ENCODE data around the gene RNF144A.

RNF144A gene

DNA sequence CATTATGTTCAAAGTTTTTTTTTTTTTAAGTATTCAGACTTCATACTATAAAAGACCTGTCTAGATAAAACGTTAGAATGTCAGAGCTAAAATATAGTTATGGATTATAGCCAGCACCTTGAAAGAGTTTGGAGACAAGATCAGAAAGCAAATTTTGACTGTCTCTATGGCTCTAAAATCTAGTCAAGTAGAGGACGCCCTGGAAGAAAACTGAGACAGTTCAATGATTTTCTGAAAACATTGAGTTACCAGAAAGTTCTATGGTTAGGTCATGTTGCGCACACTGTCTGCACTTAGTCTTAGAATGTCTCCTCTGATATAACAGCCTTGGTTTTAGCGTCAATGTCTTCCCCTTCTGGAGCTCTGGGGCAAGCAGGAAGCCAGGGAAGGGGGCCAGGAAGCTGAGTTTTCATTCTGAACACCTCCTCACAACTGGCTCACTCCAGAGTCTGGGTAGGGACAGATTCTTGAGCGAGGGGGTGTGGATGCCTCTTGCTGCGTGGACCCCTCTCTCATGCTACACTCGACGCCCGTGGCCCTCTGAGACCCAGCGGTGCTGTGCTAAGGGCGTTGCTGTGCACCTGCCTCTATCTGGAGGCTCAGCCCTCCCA, 99.5 kb downstream of the RNF144A start:
- Histone ChIP-seq H3K4me3 (ENCODE audit: extremely low read depth, insufficient read depth, low read length, poor library complexity, severe bottlenecking) (no peak overlapping the region), H3K36me3 (ENCODE audit: control insufficient read depth, insufficient read depth, low read length) (peaks cover 4% of the 10 kb centered on the region), H3K27ac (ENCODE audit: low read depth, low read length, severe bottlenecking) (no peak overlapping the region), H3K9me3 (ENCODE audit: control insufficient read depth, low read length) (no peaks in the 10 kb centered on the region), H3K4me1 (ENCODE audit: control insufficient read depth, insufficient read depth, low read length, poor library complexity, severe bottlenecking) (no peaks in the 10 kb centered on the region)
- 94 to 97% methylated on average over 8 to 11 of the region's 11 CpGs for WGBS, 2 experiments (ENCODE audit: insufficient coverage in 2 of 2)

DNA sequence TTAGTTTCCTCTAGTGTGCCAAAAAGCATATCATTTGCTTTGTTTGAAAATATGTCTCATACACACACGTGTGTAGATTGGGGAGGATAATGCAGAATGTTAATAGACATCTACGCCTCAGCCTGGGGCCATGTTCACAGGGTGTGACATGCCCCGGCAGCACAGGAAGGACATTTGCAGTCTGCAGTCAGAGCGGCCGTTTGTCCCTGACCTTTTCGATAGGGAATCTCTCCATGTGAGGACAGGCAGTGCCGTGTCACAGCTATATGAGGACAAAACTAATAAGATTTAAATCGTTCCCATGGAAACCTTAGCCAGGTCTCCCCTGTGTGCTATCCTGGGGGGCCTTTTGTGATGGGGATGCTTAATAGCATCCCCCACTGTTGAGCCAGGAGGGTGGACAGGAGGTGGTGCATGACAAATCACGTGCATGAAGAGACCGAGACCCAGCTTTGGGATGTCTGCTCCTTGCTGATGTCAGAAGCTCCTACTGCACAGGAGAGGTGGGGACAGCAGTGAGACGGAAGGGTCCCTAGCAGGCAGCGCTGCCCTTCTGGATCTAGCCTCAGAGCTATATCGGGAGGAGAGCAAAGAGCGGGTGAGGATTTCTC, 100.6 kb downstream of the RNF144A start:
- H3K4me1 ChIP-seq (ENCODE audit: control insufficient read depth, insufficient read depth, low read length, poor library complexity, severe bottlenecking): no peaks in the 10 kb centered on the region
- H3K9me3 ChIP-seq (ENCODE audit: control insufficient read depth, low read length): no peaks in the 10 kb centered on the region
- 85 to 89% methylated on average over 12 to 14 of the region's 14 CpGs for WGBS, 2 experiments (ENCODE audit: insufficient coverage in 2 of 2)
- H3K4me3 ChIP-seq (ENCODE audit: extremely low read depth, insufficient read depth, low read length, poor library complexity, severe bottlenecking): no peak overlapping the region
- H3K27ac ChIP-seq (ENCODE audit: low read depth, low read length, severe bottlenecking): no peak overlapping the region
- H3K36me3 ChIP-seq (ENCODE audit: control insufficient read depth, insufficient read depth, low read length): peaks cover 4% of the 10 kb centered on the region

DNA sequence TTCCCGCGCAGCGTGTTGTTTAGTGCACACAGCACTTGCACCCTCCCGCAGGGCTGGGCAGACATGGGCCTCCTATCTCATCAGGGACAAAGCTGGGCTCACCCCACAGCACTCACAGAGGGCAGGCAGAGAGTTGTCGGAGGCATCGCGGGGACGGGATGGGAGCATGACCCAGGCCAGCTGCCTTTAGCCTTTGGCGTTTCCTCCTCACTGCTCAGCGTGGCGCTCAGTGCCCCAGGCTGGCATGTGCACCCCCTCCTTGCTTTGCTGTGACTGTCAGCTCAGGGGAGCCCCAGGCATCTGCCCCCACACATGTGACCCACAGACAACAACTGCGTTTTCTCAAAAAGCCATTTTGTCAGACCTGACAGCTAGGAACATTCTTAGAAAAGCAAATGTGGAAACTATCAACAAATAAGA, 101.1 kb downstream of the RNF144A start:
- H3K4me3 ChIP-seq (ENCODE audit: extremely low read depth, insufficient read depth, low read length, poor library complexity, severe bottlenecking): no peak overlapping the region
- H3K27ac ChIP-seq (ENCODE audit: low read depth, low read length, severe bottlenecking): no peak overlapping the region
- H3K36me3 ChIP-seq (ENCODE audit: control insufficient read depth, insufficient read depth, low read length): peaks cover 4% of the 10 kb centered on the region
- H3K4me1 ChIP-seq (ENCODE audit: control insufficient read depth, insufficient read depth, low read length, poor library complexity, severe bottlenecking): no peaks in the 10 kb centered on the region
- WGBS, 2 experiments (ENCODE audit: insufficient coverage in 2 of 2): 93 to 98% methylated on average over 11 to 12 of the region's 12 CpGs
- no peaks in the 10 kb centered on the region for H3K9me3 ChIP-seq (ENCODE audit: control insufficient read depth, low read length)

DNA sequence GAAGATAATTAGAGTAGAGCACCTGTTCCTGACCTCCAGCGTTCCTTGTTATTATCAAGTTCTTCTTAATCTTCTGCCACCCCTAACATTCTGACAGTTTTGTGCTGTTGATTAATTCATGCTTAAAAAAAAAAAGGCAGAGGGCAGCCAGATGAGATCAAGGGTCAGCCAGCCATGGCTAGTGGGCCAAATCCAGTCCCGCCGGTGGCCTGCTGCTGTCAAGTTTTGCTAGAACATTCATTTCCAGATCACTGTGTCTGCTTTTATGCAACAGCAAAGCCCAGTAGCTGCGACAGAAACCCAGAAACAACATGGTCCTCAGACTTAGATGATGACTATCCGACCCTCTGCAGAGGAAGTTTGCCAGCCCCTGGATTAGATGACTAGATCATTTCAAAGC, 101.6 kb downstream of the RNF144A start:
- Histone ChIP-seq H3K4me3 (ENCODE audit: extremely low read depth, insufficient read depth, low read length, poor library complexity, severe bottlenecking) (no peak overlapping the region), H3K4me1 (ENCODE audit: control insufficient read depth, insufficient read depth, low read length, poor library complexity, severe bottlenecking) (no peaks in the 10 kb centered on the region), H3K9me3 (ENCODE audit: control insufficient read depth, low read length) (no peaks in the 10 kb centered on the region), H3K27ac (ENCODE audit: low read depth, low read length, severe bottlenecking) (no peak overlapping the region), H3K36me3 (ENCODE audit: control insufficient read depth, insufficient read depth, low read length) (peaks cover 7% of the 10 kb centered on the region)
- 96% methylated on average over 3 to 4 of the region's 5 CpGs for WGBS, 2 experiments (ENCODE audit: insufficient coverage in 2 of 2)

DNA sequence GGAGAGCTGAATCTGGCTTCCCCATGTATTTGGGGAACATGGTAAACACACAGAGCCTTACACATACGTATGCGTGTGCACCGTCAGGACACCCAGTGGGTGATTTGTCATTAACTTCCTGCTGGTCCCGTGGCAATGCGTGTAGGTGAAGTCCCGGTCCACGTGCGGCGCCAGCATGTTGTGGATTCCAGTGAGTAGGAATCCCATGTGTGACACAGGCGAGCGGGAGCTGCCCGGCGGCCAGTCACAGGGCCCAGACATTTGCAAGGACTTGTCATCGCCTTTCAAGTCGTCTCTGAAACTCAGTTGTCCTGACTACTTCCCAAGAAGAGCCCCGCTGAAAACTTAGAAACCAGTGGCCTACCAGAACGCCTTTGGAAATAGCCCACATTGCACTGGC, 102.0 kb downstream of the RNF144A start:
- H3K4me3 ChIP-seq (ENCODE audit: extremely low read depth, insufficient read depth, low read length, poor library complexity, severe bottlenecking): no peak overlapping the region
- H3K4me1 ChIP-seq (ENCODE audit: control insufficient read depth, insufficient read depth, low read length, poor library complexity, severe bottlenecking): no peaks in the 10 kb centered on the region
- H3K27ac ChIP-seq (ENCODE audit: low read depth, low read length, severe bottlenecking): no peak overlapping the region
- H3K9me3 ChIP-seq (ENCODE audit: control insufficient read depth, low read length): no peaks in the 10 kb centered on the region
- H3K36me3 ChIP-seq (ENCODE audit: control insufficient read depth, insufficient read depth, low read length): peaks cover 8% of the 10 kb centered on the region
- WGBS, 2 experiments (ENCODE audit: insufficient coverage in 2 of 2): 97% methylated on average over 16 to 17 of the region's 17 CpGs

DNA sequence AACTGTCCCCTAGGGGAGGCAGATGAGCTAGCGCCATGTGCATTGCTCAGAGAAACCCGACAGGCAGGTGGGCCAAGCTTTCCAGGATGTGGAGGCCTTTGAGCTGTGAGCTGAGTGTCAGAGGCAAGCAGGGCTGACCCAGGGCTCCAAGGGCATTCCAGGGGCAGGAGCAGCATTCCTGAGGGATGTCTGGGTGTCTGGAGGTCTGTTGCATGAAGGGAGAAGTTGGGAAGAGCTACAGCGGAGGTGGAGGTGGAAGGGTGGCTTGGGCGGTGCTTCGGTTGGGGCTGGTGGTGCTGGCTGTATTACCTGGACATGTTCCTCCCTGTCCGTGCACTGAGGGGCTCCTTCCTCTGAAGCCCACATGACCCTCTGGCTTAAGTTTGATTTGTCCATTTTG, 102.8 kb downstream of the RNF144A start:
- 87 to 98% methylated on average over 6 of the region's 6 CpGs for WGBS, 2 experiments (ENCODE audit: insufficient coverage in 2 of 2)
- no peak overlapping the region for H3K27ac ChIP-seq (ENCODE audit: low read depth, low read length, severe bottlenecking)
- no peaks in the 10 kb centered on the region for H3K4me1 ChIP-seq (ENCODE audit: control insufficient read depth, insufficient read depth, low read length, poor library complexity, severe bottlenecking)
- no peaks in the 10 kb centered on the region for H3K9me3 ChIP-seq (ENCODE audit: control insufficient read depth, low read length)
- no peak overlapping the region for H3K4me3 ChIP-seq (ENCODE audit: extremely low read depth, insufficient read depth, low read length, poor library complexity, severe bottlenecking)
- H3K36me3 ChIP-seq (ENCODE audit: control insufficient read depth, insufficient read depth, low read length): peaks cover 16% of the 10 kb centered on the region

DNA sequence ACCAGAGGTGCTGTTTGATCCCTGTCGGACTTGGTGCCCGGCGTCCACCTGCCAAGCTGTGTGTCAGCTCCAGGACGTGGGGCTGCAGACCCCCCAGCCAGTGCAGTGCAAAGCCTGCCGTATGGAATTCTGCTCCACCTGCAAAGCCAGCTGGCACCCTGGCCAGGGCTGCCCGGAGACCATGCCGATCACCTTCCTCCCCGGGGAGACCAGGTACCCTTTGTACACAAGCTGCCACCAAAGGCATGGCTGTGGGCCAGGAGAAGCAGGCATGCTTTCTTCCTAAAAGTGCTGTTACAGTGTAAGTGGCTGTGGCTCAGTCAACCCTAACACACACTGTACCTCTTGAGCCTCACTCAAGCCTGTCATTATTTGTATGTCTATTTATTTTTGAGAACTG, 103.3 kb downstream of the RNF144A start:
- H3K36me3 ChIP-seq (ENCODE audit: control insufficient read depth, insufficient read depth, low read length): peaks cover 17% of the 10 kb centered on the region
- no peaks in the 10 kb centered on the region for H3K4me1 ChIP-seq (ENCODE audit: control insufficient read depth, insufficient read depth, low read length, poor library complexity, severe bottlenecking)
- 95 to 97% methylated on average over 8 of the region's 8 CpGs for WGBS, 2 experiments (ENCODE audit: insufficient coverage in 2 of 2)

DNA sequence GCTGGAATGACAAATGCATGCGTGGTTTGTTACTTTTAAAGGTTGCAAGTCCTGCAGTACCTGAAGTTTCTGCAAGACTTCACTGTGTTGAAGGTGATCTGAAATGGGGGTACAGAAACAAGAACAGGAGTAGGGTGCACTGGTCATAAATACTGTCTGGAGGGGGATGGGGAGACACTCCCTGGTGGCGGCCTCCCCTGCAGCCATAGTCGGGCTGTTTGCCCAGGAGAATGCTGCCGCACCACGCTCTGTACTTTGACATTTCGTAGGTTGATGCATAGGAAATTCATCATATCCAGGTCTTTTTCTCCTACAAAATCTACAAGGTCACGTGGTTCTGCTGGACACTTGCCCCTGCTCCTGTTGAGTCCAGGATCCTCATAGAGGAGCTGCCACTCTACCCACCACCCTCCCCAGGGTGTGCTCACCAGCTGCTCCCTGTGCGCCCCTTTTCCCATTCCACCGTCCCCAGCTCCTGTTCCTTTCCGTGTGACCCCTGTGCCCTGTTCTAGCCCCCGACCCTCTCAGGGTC, 103.8 kb downstream of the RNF144A start:
- peaks cover 17% of the 10 kb centered on the region for H3K36me3 ChIP-seq (ENCODE audit: control insufficient read depth, insufficient read depth, low read length)
- 91 to 97% methylated on average over 8 of the region's 11 CpGs for WGBS, 2 experiments (ENCODE audit: insufficient coverage in 2 of 2)
- H3K27ac ChIP-seq (ENCODE audit: low read depth, low read length, severe bottlenecking): no peak overlapping the region
- no peaks in the 10 kb centered on the region for H3K4me1 ChIP-seq (ENCODE audit: control insufficient read depth, insufficient read depth, low read length, poor library complexity, severe bottlenecking)
- no peak overlapping the region for H3K4me3 ChIP-seq (ENCODE audit: extremely low read depth, insufficient read depth, low read length, poor library complexity, severe bottlenecking)
- H3K9me3 ChIP-seq (ENCODE audit: control insufficient read depth, low read length): no peaks in the 10 kb centered on the region

More for the DNA sequence above, 103.3 kb downstream of the RNF144A start:
- H3K4me3 ChIP-seq (ENCODE audit: extremely low read depth, insufficient read depth, low read length, poor library complexity, severe bottlenecking): no peak overlapping the region
- H3K9me3 ChIP-seq (ENCODE audit: control insufficient read depth, low read length): no peaks in the 10 kb centered on the region
- H3K27ac ChIP-seq (ENCODE audit: low read depth, low read length, severe bottlenecking): no peak overlapping the region

DNA sequence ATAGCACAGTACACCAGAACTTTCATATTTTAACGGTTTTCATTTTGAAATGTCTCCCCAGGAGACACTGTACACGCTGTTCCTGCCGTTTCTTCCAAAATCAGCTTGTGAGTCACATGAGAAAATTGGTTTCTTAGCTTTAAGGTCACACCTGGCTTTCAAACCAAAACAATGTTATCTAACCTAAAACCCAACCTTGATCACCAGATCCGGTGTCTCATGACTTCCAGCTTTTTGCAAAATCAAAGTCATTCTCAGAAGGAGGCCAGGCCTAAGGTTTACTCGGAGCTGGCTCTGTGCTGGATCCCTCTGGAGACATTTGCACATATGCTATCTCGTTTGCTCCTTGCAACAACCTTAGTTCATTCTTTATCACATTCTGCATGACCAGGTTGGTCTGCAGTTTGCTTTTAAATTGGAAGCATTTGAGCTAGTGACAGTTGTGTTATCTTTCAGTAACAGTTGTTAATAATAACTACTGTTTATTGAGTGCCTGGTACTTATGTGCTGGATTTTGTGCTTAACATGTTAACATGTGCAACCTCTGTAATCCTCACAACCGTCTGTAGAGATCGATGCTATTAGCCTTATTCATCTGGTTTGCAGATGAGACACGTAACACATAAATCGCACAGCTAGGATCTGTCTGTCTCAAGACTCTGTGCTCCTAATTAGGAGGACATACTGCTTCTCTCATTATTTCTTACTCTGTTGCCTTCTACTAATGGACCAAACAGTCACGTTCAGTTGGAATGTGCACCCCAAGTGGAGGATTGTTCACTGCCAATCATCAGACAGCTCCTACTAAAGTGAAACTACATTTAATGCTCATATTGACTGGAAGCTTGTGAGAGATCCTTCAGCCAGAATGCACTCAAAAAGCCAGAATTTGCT, 105.5 kb downstream of the RNF144A start:
- Histone ChIP-seq H3K36me3 (ENCODE audit: control insufficient read depth, insufficient read depth, low read length) (peaks cover 17% of the 10 kb centered on the region), H3K4me1 (ENCODE audit: control insufficient read depth, insufficient read depth, low read length, poor library complexity, severe bottlenecking) (no peaks in the 10 kb centered on the region), H3K27ac (ENCODE audit: low read depth, low read length, severe bottlenecking) (no peak overlapping the region), H3K9me3 (ENCODE audit: control insufficient read depth, low read length) (no peaks in the 10 kb centered on the region), H3K4me3 (ENCODE audit: extremely low read depth, insufficient read depth, low read length, poor library complexity, severe bottlenecking) (no peak overlapping the region)
- WGBS, 2 experiments (ENCODE audit: insufficient coverage in 2 of 2): 90 to 97% methylated on average over 9 to 10 of the region's 11 CpGs

DNA sequence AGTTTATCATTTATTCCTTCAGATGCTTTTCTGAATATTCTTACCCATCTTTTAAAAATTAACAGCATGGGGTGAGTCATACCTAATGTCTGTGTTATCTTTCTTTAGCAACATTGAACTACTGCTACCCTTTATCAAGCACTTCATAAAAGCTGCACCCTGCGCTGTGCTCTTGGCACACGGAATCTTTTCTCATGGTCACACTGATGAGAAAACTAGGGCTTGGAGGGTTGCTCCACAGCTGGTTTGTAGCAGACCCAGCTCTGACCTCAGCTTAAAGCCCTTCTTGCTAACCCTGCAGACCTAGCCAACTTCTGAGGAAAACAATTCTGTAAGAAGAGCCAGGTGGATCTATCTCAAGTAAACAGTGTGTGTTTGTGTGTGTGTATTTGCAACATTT, 106.3 kb downstream of the RNF144A start:
- 94 to 100% methylated on average over 2 of the region's 2 CpGs for WGBS, 2 experiments (ENCODE audit: insufficient coverage in 2 of 2)
- Histone ChIP-seq H3K4me3 (ENCODE audit: extremely low read depth, insufficient read depth, low read length, poor library complexity, severe bottlenecking) (no peak overlapping the region), H3K36me3 (ENCODE audit: control insufficient read depth, insufficient read depth, low read length) (peaks cover 17% of the 10 kb centered on the region), H3K4me1 (ENCODE audit: control insufficient read depth, insufficient read depth, low read length, poor library complexity, severe bottlenecking) (peaks cover under 1% of the 10 kb centered on the region), H3K27ac (ENCODE audit: low read depth, low read length, severe bottlenecking) (no peak overlapping the region), H3K9me3 (ENCODE audit: control insufficient read depth, low read length) (no peaks in the 10 kb centered on the region)
